K562 (cell line): ENCODE results near the gene LRIF1. TPM values are rescaled to one million over a fixed set of nuclear protein-coding genes. Genes with fewer than 3 reads are reported as not detected.

ENCODE experiments used
- AFF1 ChIP-seq, 2 experiments: fragments of 450-650 bp; IDR thresholded peaks; 2 replicates each; pipeline ENCODE4 v1.6.1; 2018; ENCODE audit warnings: mild to moderate bottlenecking in 2 of 2, low read depth in 1 of 2; ENCODE audit not compliant: partially characterized antibody in 2 of 2
- ATF4 ChIP-seq: fragments of 450-650 bp; formaldehyde crosslinking; IDR thresholded peaks from 2 replicates; pipeline ENCODE4 v1.4.0; 2022; ENCODE audit warnings: mild to moderate bottlenecking, moderate library complexity
- BRD9 ChIP-seq: fragments of 450-650 bp; IDR thresholded peaks from 2 replicates; pipeline ENCODE4 v1.6.1; 2018; ENCODE audit warnings: low read depth; ENCODE audit not compliant: partially characterized antibody
- C11orf30 ChIP-seq: fragments of 450-650 bp; IDR thresholded peaks from 2 replicates; pipeline ENCODE4 v1.6.1; 2016; ENCODE audit warnings: low read depth, mild to moderate bottlenecking
- ELK3 ChIP-seq: fragments of 450-650 bp; formaldehyde crosslinking; IDR thresholded peaks from 2 replicates; pipeline ENCODE4 v1.4.0; 2020; ENCODE audit warnings: mild to moderate bottlenecking
- ETV1 ChIP-seq: fragments of 450-650 bp; conservative IDR thresholded peaks from 2 replicates; pipeline ENCODE4 v1.6.1; 2016; ENCODE audit warnings: missing genetic modification characterization, control low read depth, low read depth, missing compliant biosample characterization
- EZH2 ChIP-seq: IDR thresholded peaks from 2 replicates; pipeline ENCODE4 v1.6.1; 2012; ENCODE audit warnings: low read depth, mild to moderate bottlenecking, inconsistent platforms, low read length, borderline replicate concordance
- HDAC3 ChIP-seq: fragments of 450-650 bp; IDR thresholded peaks from 2 replicates; pipeline ENCODE4 v1.6.1; 2018; ENCODE audit warnings: borderline replicate concordance, mild to moderate bottlenecking, moderate library complexity; ENCODE audit not compliant: partially characterized antibody
- MYNN ChIP-seq, 2 experiments: sonication (generic); formaldehyde crosslinking in 1 of 2; IDR thresholded peaks; 2 replicates each; pipeline versions ENCODE4 v1.5.0 to v1.6.1; 2016 to 2020; ENCODE audit warnings: antibody characterized with exemption in 1 of 2, missing genetic modification reagents in 1 of 2
- NR2C2 ChIP-seq, 2 experiments: fragments of 200-800 bp in 1 of 2; sonication (Bioruptor generic) in 1 of 2; sonication (generic) in 1 of 2; formaldehyde crosslinking in 1 of 2; IDR thresholded peaks; 2 replicates each; pipeline versions ENCODE4 v1.6.1 to v1.8.0; 2016 to 2022; ENCODE audit warnings: mild to moderate bottlenecking in 1 of 2, missing compliant biosample characterization in 1 of 2, missing genetic modification characterization in 1 of 2, missing genetic modification reagents in 1 of 2
- OTX1 ChIP-seq: fragments of 450-650 bp; formaldehyde crosslinking; IDR thresholded peaks from 2 replicates; pipeline ENCODE4 v1.4.0; 2022; ENCODE audit warnings: mild to moderate bottlenecking
- RAD21 ChIP-seq, 2 experiments: fragments of 250-450 bp in 1 of 2; fragments of 450-650 bp in 1 of 2; sonication (Bioruptor Pico) in 1 of 2; formaldehyde crosslinking in 1 of 2; IDR thresholded peaks in 1 of 2; conservative IDR thresholded peaks in 1 of 2; 2 replicates each; pipeline versions ENCODE4 v1.4.0 to v1.8.0; 2020 to 2022; ENCODE audit warnings: mild to moderate bottlenecking in 2 of 2, moderate library complexity in 1 of 2
- RBFOX2 ChIP-seq: fragments of 200-400 bp; formaldehyde crosslinking; IDR thresholded peaks from 2 replicates; pipeline ENCODE4 v1.6.1; 2017; ENCODE audit warnings: low read depth, mild to moderate bottlenecking, low read length, moderate library complexity
- RCOR1 ChIP-seq, 2 experiments: IDR thresholded peaks; 2 replicates each; pipeline ENCODE4 v1.6.1; 2012; ENCODE audit warnings: low read depth in 2 of 2, low read length in 2 of 2, borderline replicate concordance in 1 of 2, improper control_type of control experiment in 1 of 2
- RNF2 ChIP-seq: sonication (generic); IDR thresholded peaks from 2 replicates; pipeline ENCODE4 v1.6.1; 2016
- ZBTB9 ChIP-seq: fragments of 450-650 bp; formaldehyde crosslinking; IDR thresholded peaks from 2 replicates; pipeline ENCODE4 v1.4.0; 2020; ENCODE audit warnings: mild to moderate bottlenecking, moderate library complexity
- polyA plus RNA-seq, 8 experiments: library from polyadenylated mRNA; depleted of rRNA in 4 of 8; stranded (reverse) in 5 of 8; unstranded in 3 of 8; fragments of >200 nt; fragmentation: Nextera tagmentation in 2 of 8; fragmentation: Illumina TruSeq in 1 of 8; extraction: Ambion mirVana in 2 of 8; extraction: Trizol in 1 of 8; gene quantifications; 2 replicates each; pipeline versions ENCODE4 v1.2.1 to v1.2.3, GENCODE V29; 2011 to 2014; ENCODE audit warnings: inconsistent platforms in 1 of 8, missing spikeins in 1 of 8
- total RNA-seq, 7 experiments: library from RNA; depleted of rRNA in 6 of 7; stranded (reverse); fragments of >200 nt in 6 of 7; fragmentation: Illumina TruSeq in 2 of 7; extraction: Trizol in 2 of 7; gene quantifications; 2 replicates each; pipeline versions ENCODE4 v1.2.1 to v1.2.3, GENCODE V29; 2011 to 2021; ENCODE audit warnings: low replicate concordance in 1 of 7

Gene LRIF1
- total and polyA plus RNA-seq, 9 of the 15 experiments (the other 6 are each of a cell fraction or from before 2014, with no cell fraction given), result 35.6 to 88.8 (median 74.1) TPM

- TF ChIP-seq OTX1 (CRISPR knock-in tag), result 0 out of 2 replicates have a peak, but pooled peaks have one; percentile 28
- peak; percentile 92 for TF ChIP-seq MYNN (IDR thresholded peaks at IDR 0.05)
- TF ChIP-seq MYNN (CRISPR knock-in tag; IDR thresholded peaks at IDR 0.05), result no peak
- TF ChIP-seq RBFOX2, result peak; percentile 51
- peak; percentile 83 for TF ChIP-seq BRD9
- TF ChIP-seq HDAC3, result peak; percentile 46
- TF ChIP-seq ATF4 (CRISPR knock-in tag), result peak; percentile 27; the same call in 1 of the 2 replicates
- TF ChIP-seq C11orf30, result peak; percentile 99
- peak in 1 of 2 experiments; percentile 9 for TF ChIP-seq AFF1 (IDR thresholded peaks at IDR 0.05; ENCODE audit: low read depth in 1 of 2, partially characterized antibody in 2 of 2)
- TF ChIP-seq ETV1 (tag), result peak; percentile 55; the same call in 1 of the 2 replicates
- peak; percentile 81; the same call in 1 of the 2 replicates for TF ChIP-seq ZBTB9 (CRISPR knock-in tag)
- TF ChIP-seq RAD21 (CRISPR knock-in tag; conservative IDR thresholded peaks at IDR 0.05 in 1 of 2, IDR thresholded peaks at IDR 0.05 in 1 of 2), result peak in 1 of 2 experiments; percentile 15; a peak in 1 of 4 replicates
- no peak for TF ChIP-seq EZH2
- peak; percentile 25; the same call in 1 of the 2 replicates for TF ChIP-seq RNF2
- TF ChIP-seq ELK3 (CRISPR knock-in tag), result 0 out of 2 replicates have a peak, but pooled peaks have one; percentile 22
- TF ChIP-seq NR2C2 (CRISPR knock-in tag; IDR thresholded peaks at IDR 0.05), result no peak
- peak; percentile 38; the same call in 1 of the 2 replicates for TF ChIP-seq NR2C2 (tag; IDR thresholded peaks at IDR 0.05)
- peak in 1 of 2 experiments; percentile 62; a peak in 2 of 4 replicates for TF ChIP-seq RCOR1 (IDR thresholded peaks at IDR 0.05; ENCODE audit: borderline replicate concordance in 1 of 2, low read depth in 2 of 2, low read length in 2 of 2)
Observed at GRCh38 chr1:110916669-110917306, 46.9 kb downstream of the LRIF1 start (continued).
